GM18867 (cell line): Measurements from ENCODE around the gene HCN3.

Experiments used
- ATAC-seq: cut with Tn5 transposase; IDR thresholded peaks from one replicate; pipeline ENCODE4 v1.9.1; 2021; ENCODE audit warnings: mild to moderate bottlenecking, moderate library complexity; ENCODE audit not compliant: unreplicated experiment

HCN3 gene

GRCh38 chr1:155308493-155309422 lies 31.5 kb downstream of the HCN3 start, which contains the start of gene FDPS:
Gene FDPS (plus strand): TSS chr1:155308866. CDS start chr1:155309790, 924 bp downstream.
- peak; percentile 94 for ATAC-seq

DNA sequence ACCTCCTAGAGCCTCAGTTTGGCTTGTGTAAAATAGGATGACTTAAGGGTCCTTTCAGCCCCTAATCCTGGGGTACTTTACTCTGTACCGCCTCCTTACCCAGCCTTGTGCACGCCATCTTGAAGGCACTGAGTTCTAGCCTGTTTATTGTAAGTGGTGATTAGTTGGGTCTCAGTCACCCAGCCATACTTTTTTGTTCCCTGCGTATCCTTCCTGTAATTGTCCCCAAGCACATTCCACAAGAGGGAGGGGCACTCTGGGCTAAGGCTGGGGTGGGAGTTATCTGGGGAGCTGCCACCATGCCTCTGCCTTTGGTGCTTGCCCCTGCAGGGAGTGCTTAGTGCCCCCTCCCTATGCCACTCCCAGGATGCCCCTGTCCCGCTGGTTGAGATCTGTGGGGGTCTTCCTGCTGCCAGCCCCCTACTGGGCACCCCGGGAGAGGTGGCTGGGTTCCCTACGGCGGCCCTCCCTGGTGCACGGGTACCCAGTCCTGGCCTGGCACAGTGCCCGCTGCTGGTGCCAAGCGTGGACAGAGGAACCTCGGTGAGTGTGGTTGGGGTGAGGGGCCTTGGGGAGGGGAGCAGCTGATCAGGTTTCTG lies 32.3 kb downstream of the HCN3 start:
- ATAC-seq: no peak

DNA sequence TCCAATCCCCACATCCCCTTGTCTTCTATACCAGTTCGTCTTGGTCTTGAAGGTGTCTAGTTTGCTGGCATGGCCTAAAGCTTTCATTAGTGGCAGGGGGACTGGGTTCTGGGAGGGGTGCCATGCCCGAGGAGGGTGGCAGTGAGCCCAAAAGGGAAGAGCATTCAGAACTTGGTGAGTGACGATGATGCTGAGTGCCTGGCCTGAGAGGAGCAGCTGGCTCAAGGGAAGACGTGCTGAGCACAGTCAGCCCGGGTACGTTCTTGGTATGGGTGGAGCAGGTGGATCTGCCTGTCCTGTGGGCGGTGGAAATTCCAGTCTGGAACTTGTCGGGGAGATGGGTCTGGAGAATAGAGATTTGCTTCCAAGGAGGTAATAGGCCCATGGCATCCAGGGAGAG lies 36.0 kb downstream of the HCN3 start:
- ATAC-seq: no peak

DNA sequence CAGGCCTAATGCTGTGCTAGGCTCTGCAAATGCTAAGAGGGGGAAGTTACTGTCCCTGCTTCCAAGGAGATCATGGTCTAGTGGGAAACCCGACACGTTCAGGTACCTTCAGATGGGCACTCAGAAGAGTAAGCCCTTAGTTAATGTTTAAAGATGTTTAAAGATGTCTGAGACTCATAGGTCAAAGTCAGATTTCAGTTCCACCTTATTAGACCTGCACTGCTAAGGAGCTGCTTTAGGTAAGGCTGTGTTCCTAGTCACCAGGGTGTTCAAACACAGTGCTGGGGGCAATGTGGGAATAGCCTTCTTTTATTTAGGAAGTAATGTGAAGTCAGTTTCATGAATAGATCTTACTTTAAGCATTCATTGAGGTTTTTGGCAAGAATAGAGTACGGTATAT lies 39.7 kb downstream of the HCN3 start:
- ATAC-seq: no peak

- ATAC-seq: no peak
Observed at GRCh38 chr1:155318082-155318481, 40.8 kb downstream of the HCN3 start.

GRCh38 chr1:155319536-155319935 lies 42.3 kb downstream of the HCN3 start:
- no peak for ATAC-seq

- ATAC-seq: no peak
Observed at GRCh38 chr1:155320252-155320651, 43.0 kb downstream of the HCN3 start.

GRCh38 chr1:155320661-155321617 lies 43.7 kb downstream of the HCN3 start, which contains the start of gene RUSC1:
Gene RUSC1 (plus strand): TSS chr1:155320894. CDS start chr1:155321774, 880 bp downstream.
- ATAC-seq: no peak

GRCh38 chr1:155321639-155322503 lies 44.6 kb downstream of the HCN3 start:
- no peak for ATAC-seq

DNA sequence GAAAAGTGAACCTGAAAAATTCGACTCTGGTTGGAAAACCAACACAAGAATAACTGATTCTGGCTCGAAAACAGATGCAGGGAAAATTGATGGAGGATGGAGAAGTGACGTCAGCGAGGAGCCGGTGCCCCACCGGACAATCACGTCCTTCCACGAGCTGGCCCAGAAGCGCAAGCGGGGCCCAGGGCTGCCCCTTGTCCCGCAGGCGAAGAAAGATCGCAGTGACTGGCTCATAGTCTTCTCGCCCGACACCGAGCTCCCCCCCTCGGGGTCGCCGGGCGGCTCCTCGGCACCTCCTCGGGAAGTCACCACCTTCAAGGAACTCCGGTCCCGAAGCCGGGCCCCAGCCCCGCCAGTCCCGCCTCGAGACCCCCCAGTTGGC lies 45.3 kb downstream of the HCN3 start:
- no peak for ATAC-seq

- peak; percentile 52 for ATAC-seq
Observed at GRCh38 chr1:155322953-155323728, 45.9 kb downstream of the HCN3 start.

- peak; percentile 42 for ATAC-seq
Observed at GRCh38 chr1:155323729-155324036, 46.4 kb downstream of the HCN3 start.

GRCh38 chr1:155324037-155324716 lies 46.9 kb downstream of the HCN3 start:
- peak; percentile 62 for ATAC-seq

GRCh38 chr1:155324717-155325602 lies 47.7 kb downstream of the HCN3 start:
- ATAC-seq: no peak

- no peak for ATAC-seq
Observed at GRCh38 chr1:155325603-155325893, 48.3 kb downstream of the HCN3 start.

GRCh38 chr1:155326020-155326526 lies 48.8 kb downstream of the HCN3 start:
- ATAC-seq: no peak

- no peak for ATAC-seq
Observed at GRCh38 chr1:155326631-155327037, 49.4 kb downstream of the HCN3 start.

DNA sequence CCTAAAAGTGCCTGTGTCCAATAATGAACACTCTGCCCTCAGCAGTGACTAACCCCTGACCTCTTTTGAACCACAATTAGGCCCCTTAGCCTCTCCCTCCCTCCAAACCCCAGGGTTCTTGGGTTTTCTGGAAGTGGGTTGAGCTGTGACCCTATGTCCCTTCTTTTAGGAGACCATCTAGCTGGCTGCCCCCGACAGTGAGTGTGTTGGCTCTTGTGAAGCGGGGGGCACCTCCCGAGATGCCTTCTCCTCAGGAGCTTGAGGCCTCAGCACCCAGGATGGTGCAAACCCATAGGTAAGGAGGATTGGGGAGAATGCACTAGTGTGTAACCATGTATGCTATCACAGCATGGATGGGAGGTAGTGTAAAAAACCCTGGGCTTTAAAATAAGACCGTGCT lies 50.7 kb downstream of the HCN3 start:
- no peak for ATAC-seq
